MM.1S (cell line): Measurements from ENCODE around the gene C6.

Experiments
- EZH2 ChIP-seq: fragments of 300-600 bp; sonication (generic); optimal IDR thresholded peaks from 2 replicates; pipeline ENCODE3; 2017; ENCODE audit warnings: low read depth, mild to moderate bottlenecking, antibody characterized with exemption, low read length, mixed read lengths
- TF ChIP-seq, protein P1 (sequence below): fragments of 300-600 bp; sonication (generic); IDR thresholded peaks from 2 replicates; pipeline ENCODE4 v1.5.1; 2016; ENCODE audit warnings: antibody characterized with exemption, low read length, mixed read lengths

DNA sequence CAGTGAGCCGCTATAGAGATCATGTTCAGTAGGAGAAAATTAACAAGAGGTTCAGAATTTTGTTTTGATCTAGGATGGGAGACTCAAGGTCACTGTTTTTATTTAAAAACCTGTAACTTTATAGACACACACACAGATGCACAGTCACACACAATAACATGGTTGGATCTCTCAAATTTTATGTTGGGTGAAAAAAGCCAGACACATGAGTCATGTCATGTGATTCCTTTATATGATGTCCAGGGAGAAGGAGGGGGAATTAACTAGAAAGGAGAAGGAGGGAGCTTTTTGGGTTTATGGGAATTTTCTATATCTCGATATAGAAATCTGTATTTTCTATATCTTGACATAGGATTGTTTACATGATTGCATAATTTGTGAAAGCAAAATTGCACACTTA is 17.1 kb downstream of the C6 start:
- TF ChIP-seq, protein P1, sequence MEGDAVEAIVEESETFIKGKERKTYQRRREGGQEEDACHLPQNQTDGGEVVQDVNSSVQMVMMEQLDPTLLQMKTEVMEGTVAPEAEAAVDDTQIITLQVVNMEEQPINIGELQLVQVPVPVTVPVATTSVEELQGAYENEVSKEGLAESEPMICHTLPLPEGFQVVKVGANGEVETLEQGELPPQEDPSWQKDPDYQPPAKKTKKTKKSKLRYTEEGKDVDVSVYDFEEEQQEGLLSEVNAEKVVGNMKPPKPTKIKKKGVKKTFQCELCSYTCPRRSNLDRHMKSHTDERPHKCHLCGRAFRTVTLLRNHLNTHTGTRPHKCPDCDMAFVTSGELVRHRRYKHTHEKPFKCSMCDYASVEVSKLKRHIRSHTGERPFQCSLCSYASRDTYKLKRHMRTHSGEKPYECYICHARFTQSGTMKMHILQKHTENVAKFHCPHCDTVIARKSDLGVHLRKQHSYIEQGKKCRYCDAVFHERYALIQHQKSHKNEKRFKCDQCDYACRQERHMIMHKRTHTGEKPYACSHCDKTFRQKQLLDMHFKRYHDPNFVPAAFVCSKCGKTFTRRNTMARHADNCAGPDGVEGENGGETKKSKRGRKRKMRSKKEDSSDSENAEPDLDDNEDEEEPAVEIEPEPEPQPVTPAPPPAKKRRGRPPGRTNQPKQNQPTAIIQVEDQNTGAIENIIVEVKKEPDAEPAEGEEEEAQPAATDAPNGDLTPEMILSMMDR, result no peak
- no peak for TF ChIP-seq EZH2
